K562 (cell line): ENCODE data around the gene ZFR2. TPM values are rescaled to one million over a fixed set of nuclear protein-coding genes. Genes with fewer than 3 reads are reported as not detected.
A peak's percentile ranks its signal among the peaks of the same experiment; 100 is the strongest.

Experiments used
- ATAC-seq: fragments of 200-7000 bp; cut with Tn5 transposase; 3 replicates; pipeline ENCODE4 v1.9.1; 2020; ENCODE audit warnings: moderate library complexity
- BruUV-seq: library from RNA; stranded (reverse); fragments of 400-500 nt; replicated peaks from 2 replicates; lab custom pipeline; 2021; lab: Mats Ljungman, UMichigan
- CTCF ChIA-PET: fragments of 300-600 bp; formaldehyde crosslinking; extraction: SDS; loops from one replicate; lab custom pipeline; 2021; ENCODE audit warnings: low intra/inter-chr PET ratio; lab: Yijun Ruan, JAX
- POLR2A ChIA-PET: fragments of 300-600, 350-650 bp; sonication (Branson Sonifier 250); formaldehyde crosslinking; extraction: SDS; loops from one replicate; lab custom pipeline; 2021; ENCODE audit warnings: antibody characterized with exemption, inconsistent platforms; lab: Yijun Ruan, JAX
- DNase-seq, 4 experiments: peaks; one replicate each; pipeline versions ENCODE4 v3.0.0 to v3.0.0-alpha.2; 2011 to 2018; ENCODE audit warnings: low spot score in 3 of 4, mixed read lengths in 3 of 4; ENCODE audit errors: extremely low read depth in 1 of 4
- FAIRE-seq: peaks from 2 replicates; lab custom pipeline; 2011; peaks lifted over from hg19 to GRCh38; lab: Jason Lieb, UNC
- H2AFZ ChIP-seq: 2 replicates; pipeline ENCODE4 v1.6.0; 2011; ENCODE audit warnings: low read depth, low read length, control low read depth, inconsistent platforms
- H3K27ac ChIP-seq: fragments of 200-600 bp; 3 replicates; pipeline ENCODE4 v1.8.0; 2011; ENCODE audit warnings: low read depth, mild to moderate bottlenecking, control low read depth, inconsistent platforms, low read length, moderate library complexity, mixed read lengths; ENCODE audit errors: extremely low read depth
- H3K27me3 ChIP-seq, 2 experiments: fragments of 300-600 bp in 1 of 2; 2 replicates in 1 of 2; 3 replicates in 1 of 2; pipeline versions ENCODE4 v1.6.0 to v1.8.0; 2011; ENCODE audit warnings: inconsistent platforms in 2 of 2, low read length in 2 of 2, mild to moderate bottlenecking in 1 of 2, mixed read lengths in 1 of 2, moderate library complexity in 1 of 2; ENCODE audit not compliant: control insufficient read depth in 2 of 2, insufficient read depth in 2 of 2
- H3K36me3 ChIP-seq: fragments of 300-600 bp; 3 replicates; pipeline ENCODE4 v1.8.0; 2011; ENCODE audit warnings: mild to moderate bottlenecking, low read length, inconsistent platforms; ENCODE audit not compliant: control insufficient read depth, insufficient read depth
- H3K4me1 ChIP-seq, 2 experiments: fragments of 200-600 bp in 1 of 2; replicated peaks in 1 of 2; 2 replicates in 1 of 2; 3 replicates in 1 of 2; pipeline versions ENCODE4 v1.5.1 to v1.8.0; 2011; ENCODE audit warnings: inconsistent platforms in 2 of 2, low read length in 2 of 2, mild to moderate bottlenecking in 1 of 2, mixed read lengths in 1 of 2, moderate library complexity in 1 of 2; ENCODE audit not compliant: control insufficient read depth in 2 of 2, insufficient read depth in 2 of 2
- H3K4me2 ChIP-seq: 2 replicates; pipeline ENCODE4 v1.6.1; 2011; ENCODE audit warnings: low read length, control low read depth, inconsistent platforms, mixed read lengths; ENCODE audit not compliant: insufficient read depth
- H3K4me3 ChIP-seq: fragments of 200-600 bp; sonication (generic), shearing (Covaris generic); 2 replicates; pipeline ENCODE4 v1.5.1; 2016; ENCODE audit warnings: control low read depth, inconsistent platforms
- H3K79me2 ChIP-seq: fragments of 200-600 bp; 3 replicates; pipeline ENCODE4 v1.8.0; 2011; ENCODE audit warnings: low read length, inconsistent platforms; ENCODE audit not compliant: control insufficient read depth, insufficient read depth
- H3K9ac ChIP-seq, 2 experiments: 2 replicates each; pipeline versions ENCODE4 v1.6.0 to v1.6.1; 2011; ENCODE audit warnings: low read depth in 2 of 2, low read length in 2 of 2, control low read depth in 1 of 2, inconsistent platforms in 1 of 2, mild to moderate bottlenecking in 1 of 2, mixed read lengths in 1 of 2; ENCODE audit not compliant: insufficient read depth in 1 of 2
- H3K9me1 ChIP-seq: one replicate; pipeline ENCODE4 v1.6.0; 2011; ENCODE audit warnings: inconsistent platforms, mild to moderate bottlenecking, low read length, moderate library complexity; ENCODE audit not compliant: control insufficient read depth, insufficient read depth
- H3K9me3 ChIP-seq: replicated peaks from 2 replicates; pipeline ENCODE4 v1.5.1; 2011; ENCODE audit warnings: low read depth, low read length, inconsistent platforms; ENCODE audit not compliant: control insufficient read depth, insufficient read depth
- H4K20me1 ChIP-seq: replicated peaks from 2 replicates; pipeline ENCODE4 v1.6.1; 2011; ENCODE audit warnings: low read length, inconsistent platforms, mixed read lengths; ENCODE audit not compliant: control insufficient read depth, insufficient read depth
- ETS2 ChIP-seq: IDR thresholded peaks from 2 replicates; pipeline ENCODE4 v1.6.1; 2016; ENCODE audit warnings: borderline replicate concordance, missing genetic modification characterization, mild to moderate bottlenecking, moderate library complexity, missing compliant biosample characterization; ENCODE audit not compliant: poor library complexity, severe bottlenecking
- GABPA ChIP-seq: fragments of 200-800 bp; sonication (Bioruptor generic); conservative IDR thresholded peaks from 2 replicates; pipeline ENCODE4 v1.6.1; 2016; ENCODE audit warnings: low read depth, missing genetic modification characterization, missing compliant biosample characterization
- NFIX ChIP-seq: fragments of 250-450 bp; sonication (Bioruptor Pico); IDR thresholded peaks from 2 replicates; pipeline ENCODE4 v1.4.0; 2020; ENCODE audit warnings: low read depth, mild to moderate bottlenecking, moderate library complexity
- POLR2G ChIP-seq: fragments of 200-400 bp; formaldehyde crosslinking; IDR thresholded peaks from 2 replicates; pipeline ENCODE4 v1.6.1; 2017; ENCODE audit warnings: low read depth, mild to moderate bottlenecking, antibody characterized with exemption, low read length, moderate library complexity
- RCOR1 ChIP-seq, 2 experiments: IDR thresholded peaks; 2 replicates each; pipeline ENCODE4 v1.6.1; 2012; ENCODE audit warnings: low read depth in 2 of 2, low read length in 2 of 2, borderline replicate concordance in 1 of 2, improper control_type of control experiment in 1 of 2
- TCF15 ChIP-seq: fragments of 250-450 bp; sonication (Bioruptor Pico); IDR thresholded peaks from 2 replicates; pipeline ENCODE4 v1.8.0; 2022; ENCODE audit warnings: moderate library complexity, mild to moderate bottlenecking, inconsistent platforms
- ZNF551 ChIP-seq: fragments of 250-450 bp; sonication (Bioruptor Pico); IDR thresholded peaks from 2 replicates; pipeline ENCODE4 v1.5.0; 2021; ENCODE audit warnings: mild to moderate bottlenecking, moderate library complexity
- WGBS: fragments of 100-300 bp; shearing (Covaris generic); methylation state at CpG from one replicate; pipeline ENCODE4 v1.1.6; 2016; ENCODE audit warnings: low coverage, mixed read lengths; ENCODE audit not compliant: insufficient coverage; ENCODE audit errors: missing lambda C conversion rate; 5-methylcytosine and 5-hydroxymethylcytosine counted together
- in situ Hi-C: fragments of 300-500 bp; cut with MboI; formaldehyde crosslinking; loops from 4 replicates; pipeline ENCODE4 v1.15.0; 2018; ENCODE audit warnings: inconsistent platforms, mixed read lengths
- intact Hi-C: fragments of 100-400 bp; cut with micrococcal nuclease; formaldehyde crosslinking; loops from 2 replicates; pipeline ENCODE4 v1.14.2; 2022
- polyA plus RNA-seq, 8 experiments: library from polyadenylated mRNA; depleted of rRNA in 4 of 8; stranded (reverse) in 5 of 8; unstranded in 3 of 8; fragments of >200 nt; fragmentation: Nextera tagmentation in 2 of 8; fragmentation: Illumina TruSeq in 1 of 8; extraction: Ambion mirVana in 2 of 8; extraction: Trizol in 1 of 8; gene quantifications; 2 replicates each; pipeline versions ENCODE4 v1.2.1 to v1.2.3, GENCODE V29; 2011 to 2014; ENCODE audit warnings: inconsistent platforms in 1 of 8, missing spikeins in 1 of 8
- total RNA-seq, 7 experiments: library from RNA; depleted of rRNA in 6 of 7; stranded (reverse); fragments of >200 nt in 6 of 7; fragmentation: Illumina TruSeq in 2 of 7; extraction: Trizol in 2 of 7; gene quantifications; 2 replicates each; pipeline versions ENCODE4 v1.2.1 to v1.2.3, GENCODE V29; 2011 to 2021; ENCODE audit warnings: low replicate concordance in 1 of 7

Gene ZFR2
- total and polyA plus RNA-seq, 9 of the 15 experiments (the other 6 are each of a cell fraction or from before 2014, with no cell fraction given): 0.03 to 0.59 (median 0.07) TPM; not detected in 6

- no peaks in the 10 kb centered on the region for H3K9me3 ChIP-seq
- H3K9ac ChIP-seq: peak overlapping the region in 1 of 2 experiments; percentile 72; a peak in 2 of 4 replicates
- in situ Hi-C loops (no loop called here), intact Hi-C loops (no loop called here)
- no peaks in the 10 kb centered on the region for H3K36me3 ChIP-seq
- H3K4me3 ChIP-seq: no peak overlapping the region
- CTCF ChIA-PET: no interaction called here
- no peaks in the 10 kb centered on the region for H3K9me1 ChIP-seq
- H4K20me1 ChIP-seq: no peaks in the 10 kb centered on the region
- no peak for FAIRE-seq
- WGBS: 63% methylated on average over 5 of the region's 5 CpGs
- POLR2A ChIA-PET: interaction anchor here (0.6 to 5.9 kb wide), 2 partner anchors 13 to 184 kb away, joined by 3 to 48 read pairs; partner anchors contain the start of genes APBA3 and MRPL54
- H2AFZ ChIP-seq: no peak overlapping the region
- ATAC-seq: no peak
- no peak for TF ChIP-seq ZNF551 (CRISPR knock-in tag)
- no peak for TF ChIP-seq ETS2 (tag)
- TF ChIP-seq GABPA (tag): no peak
- 0 out of 2 replicates have a peak, but pooled peaks have one; percentile 19 for TF ChIP-seq POLR2G
- TF ChIP-seq TCF15: no peak
- no peak for TF ChIP-seq NFIX (CRISPR knock-in tag)
- no peak for TF ChIP-seq RCOR1 (IDR thresholded peaks at IDR 0.05; ENCODE audit: borderline replicate concordance in 1 of 2, low read depth in 2 of 2, low read length in 2 of 2)
- TF ChIP-seq, all 486 proteins: peak for 1
- Histone ChIP-seq H3K27me3 (no peaks in the 10 kb centered on the region), H3K4me2 (no peak overlapping the region), H3K4me1 (peaks cover 0 to 39% of the 10 kb centered on the region in 2 experiments; a peak in 3 of 5 replicates), H3K27ac (no peak overlapping the region), H3K79me2 (no peaks in the 10 kb centered on the region)
- BruUV-seq: no TSS peak
- no peak for DNase-seq
Observed at GRCh38 chr19:3775831-3776230, 93.0 kb downstream of the ZFR2 start.
